Uterine smooth muscle cell (primary cell): ENCODE results near the gene CCNI2. TPM values are rescaled to one million over a fixed set of nuclear protein-coding genes. Genes with fewer than 3 reads are reported as not detected.

ENCODE experiments used
- total RNA-seq: library from RNA; depleted of rRNA; stranded (reverse); fragments of >200 nt; gene quantifications from 2 replicates; pipeline ENCODE4 v1.2.3, GENCODE V29; 2014

CCNI2 gene, protein sequence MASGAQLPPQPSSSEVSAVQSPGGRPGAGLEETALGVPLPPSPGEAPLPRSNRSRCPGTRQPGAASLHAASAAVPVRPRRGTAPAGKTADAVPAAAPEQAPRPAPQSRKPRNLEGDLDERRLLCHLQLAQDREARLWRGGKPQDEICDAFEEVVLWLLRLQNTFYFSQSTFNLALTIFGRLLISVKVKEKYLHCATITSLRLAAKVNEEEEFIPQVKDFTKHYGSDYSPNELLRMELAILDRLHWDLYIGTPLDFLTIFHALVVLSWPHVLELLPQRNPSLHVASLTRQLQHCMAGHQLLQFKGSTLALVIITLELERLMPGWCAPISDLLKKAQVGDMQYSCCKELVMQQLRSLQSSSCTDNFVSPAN
- total RNA-seq: not detected in 2 replicates

DNA sequence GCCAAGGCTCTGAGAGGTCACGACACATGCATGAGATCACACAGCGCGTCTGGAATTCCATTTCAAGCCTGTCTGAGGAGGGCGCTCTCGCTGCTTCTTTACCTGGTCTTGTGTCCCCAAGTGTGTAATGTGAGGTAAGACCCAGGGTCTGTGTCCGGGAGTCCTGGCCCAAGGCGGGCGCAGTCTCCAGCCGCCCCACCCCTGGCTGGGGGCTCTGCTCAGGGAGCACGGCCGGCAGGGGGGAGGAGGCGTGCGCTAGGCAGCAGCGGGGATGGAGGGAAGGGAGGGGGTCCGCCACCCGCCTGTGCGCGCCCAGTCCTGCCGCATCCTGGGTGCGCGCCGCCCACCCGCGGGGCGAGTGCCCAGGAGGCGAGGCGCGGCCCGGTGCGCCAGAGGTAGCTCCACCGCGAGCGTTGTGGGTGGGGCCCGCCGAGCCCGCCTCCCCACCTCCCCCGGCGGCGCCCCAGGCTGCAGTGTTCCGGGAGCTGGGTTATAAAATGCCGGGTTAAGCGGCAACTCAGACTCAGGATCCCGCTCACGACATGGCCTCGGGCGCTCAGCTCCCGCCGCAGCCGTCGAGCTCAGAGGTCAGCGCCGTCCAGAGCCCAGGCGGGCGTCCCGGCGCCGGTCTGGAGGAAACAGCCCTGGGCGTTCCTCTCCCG, at the start of gene CCNI2:
TSS of gene CCNI2 (plus strand) at position 473 of the 662 bp plus-strand sequence. CDS start at position 543, 70 bp downstream.

DNA sequence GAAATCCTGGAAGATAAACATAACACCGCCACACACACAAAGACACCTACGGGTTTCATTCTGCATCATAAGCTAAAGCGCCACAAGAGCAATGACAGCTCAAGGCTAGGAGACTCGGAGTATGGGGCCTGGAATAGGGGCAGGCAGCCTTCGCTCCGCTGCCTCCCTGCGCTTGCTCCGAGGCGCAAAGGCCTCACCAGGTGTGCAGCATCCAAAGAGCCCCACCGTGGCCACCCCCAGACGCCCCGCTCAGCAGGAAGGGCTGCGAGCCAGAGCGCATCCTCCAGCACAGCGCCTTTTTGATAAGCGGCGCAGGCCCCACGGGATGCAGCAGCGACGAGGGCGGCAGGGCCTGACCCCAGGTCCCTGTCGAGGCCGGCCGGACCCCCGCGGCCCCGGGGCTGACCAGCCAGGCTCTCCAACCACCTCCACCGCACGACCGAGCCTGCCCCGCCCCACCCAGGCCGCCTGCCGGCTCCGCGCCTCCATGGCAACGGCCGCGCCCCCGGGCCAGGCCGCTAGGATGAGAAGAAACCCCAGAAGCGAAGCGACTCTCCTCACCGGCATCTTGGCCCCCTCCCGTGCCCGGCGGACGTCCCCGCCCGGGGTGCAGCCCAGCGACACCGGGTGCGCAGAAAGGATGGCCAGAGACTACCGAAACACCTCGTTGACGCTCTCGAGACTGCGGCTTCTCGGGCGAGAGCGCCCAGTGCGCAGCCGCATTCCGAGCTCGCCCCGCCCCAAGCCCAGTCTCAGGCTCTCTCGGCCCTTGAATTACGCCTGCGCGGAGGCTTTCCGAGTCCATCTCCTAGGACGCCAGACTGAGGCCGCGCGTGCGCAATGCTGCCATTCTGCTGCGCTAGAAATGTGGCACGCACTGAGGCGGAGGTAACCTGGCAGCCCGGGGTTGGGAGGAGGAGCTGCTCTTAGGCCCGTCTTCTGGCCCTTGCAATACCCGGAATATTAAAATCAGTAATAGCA, 10.1 kb upstream of the CCNI2 start, which contains the start of gene KIF3A:
TSS of gene KIF3A (minus strand) at position 694 of the 981 bp plus-strand sequence. CDS start at position 567, 127 bp downstream.

DNA sequence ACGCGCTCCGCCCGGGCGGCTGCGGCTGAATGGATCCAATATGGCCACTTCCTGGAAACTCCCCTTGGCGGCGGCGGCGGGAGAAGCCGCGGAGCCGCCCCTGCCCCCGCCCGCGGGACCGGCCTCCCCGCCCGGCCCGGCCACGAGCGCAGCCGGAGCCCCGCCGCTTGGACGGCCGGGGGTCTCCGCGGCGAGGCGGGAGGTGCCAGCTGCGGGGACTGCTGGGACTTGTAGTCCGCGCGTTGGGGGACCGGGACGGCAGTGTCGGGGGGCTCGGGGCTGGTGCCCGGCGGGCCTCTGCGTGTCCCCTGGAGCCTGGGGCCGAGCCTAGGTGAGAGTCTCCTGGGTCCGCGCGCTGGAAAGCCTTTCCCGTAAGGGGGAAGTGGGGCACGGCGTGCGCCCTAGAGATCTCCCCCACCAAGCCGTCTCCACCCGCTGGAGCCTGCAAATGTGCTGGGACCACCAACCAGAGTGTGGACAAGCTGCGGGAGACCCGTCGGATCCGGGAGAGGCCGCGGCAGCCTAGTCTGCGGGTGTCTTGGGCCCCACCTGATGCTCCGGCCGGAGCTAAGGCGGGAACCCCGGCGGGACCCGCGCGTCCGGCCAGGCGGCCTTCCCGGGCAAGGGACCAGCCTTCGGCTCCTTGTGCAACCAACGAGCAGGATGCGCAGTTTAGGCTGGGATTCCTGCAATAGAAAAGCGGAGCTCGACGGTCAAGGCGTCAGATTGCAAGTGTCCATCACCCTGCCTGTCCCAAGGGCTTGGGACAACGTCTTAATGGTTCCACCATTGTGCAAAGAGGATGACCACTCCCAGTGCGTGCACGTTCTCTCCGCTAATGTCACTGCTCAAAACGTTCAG, 30.2 kb downstream of the CCNI2 start, which contains the start of gene SEPTIN8:
TSS of gene SEPTIN8 (minus strand) at position 31 of the 861 bp plus-strand sequence. CDS start 102 bp downstream, outside the sequence.

Other genes starting within 250 kb of the CCNI2 start
- not detected in 2 replicates for gene IL5, start 203.9 kb upstream of the CCNI2 start, total RNA-seq
- 41.0 and 42.3 TPM in 2 replicates for gene RAD50, start 190.4 kb upstream of the CCNI2 start, total RNA-seq
- gene IL13, start 89.3 kb upstream of the CCNI2 start, total RNA-seq: not detected in 2 replicates
- gene IL4, start 73.4 kb upstream of the CCNI2 start, total RNA-seq: not detected in 2 replicates
- 14.9 and 15.9 TPM in 2 replicates for gene KIF3A, start 9.9 kb upstream of the CCNI2 start, total RNA-seq
- 51.2 and 55.6 TPM in 2 replicates for gene SEPTIN8, start 29.8 kb downstream of the CCNI2 start, total RNA-seq
- under 0.01 TPM in 1 of 2 replicates, not detected in the other for gene SOWAHA, start 65.9 kb downstream of the CCNI2 start, total RNA-seq
- 3.9 and 6.3 TPM in 2 replicates for gene SHROOM1, start 83.2 kb downstream of the CCNI2 start, total RNA-seq
- 0.11 and 0.12 TPM in 2 replicates for gene GDF9, start 119.0 kb downstream of the CCNI2 start, total RNA-seq
- gene UQCRQ, start 119.2 kb downstream of the CCNI2 start, total RNA-seq: 83.0 and 115 TPM in 2 replicates
- gene LEAP2, start 126.2 kb downstream of the CCNI2 start, total RNA-seq: 0.11 and 0.12 TPM in 2 replicates
- gene AFF4, start 216.2 kb downstream of the CCNI2 start, total RNA-seq: 50.0 and 56.4 TPM in 2 replicates